SH-SY5Y (cell line): ENCODE data around the gene KLHDC4.

ENCODE experiments used
- GATA2 ChIP-seq: IDR thresholded peaks from 2 replicates; pipeline ENCODE4 v1.6.1; 2011; ENCODE audit warnings: mild to moderate bottlenecking, low read depth, low read length
- GATA3 ChIP-seq: IDR thresholded peaks from 2 replicates; pipeline ENCODE4 v1.6.1; 2011; ENCODE audit warnings: low read depth, mild to moderate bottlenecking, low read length, moderate library complexity

GRCh38 chr16:87703835-87704375 is 61.9 kb downstream of the KLHDC4 start:
- no peak for TF ChIP-seq GATA3
- no peak for TF ChIP-seq GATA2
